Osteoblast (primary cell): Measurements from ENCODE around the gene VPS51. TPM values are rescaled to one million over a fixed set of nuclear protein-coding genes. Genes with fewer than 3 reads are reported as not detected.

ENCODE experiments used
- DNase-seq: peaks from one replicate; pipeline ENCODE4 v3.0.0; 2011; ENCODE audit warnings: low spot score, mixed read lengths; ENCODE audit not compliant: insufficient read length; ENCODE audit errors: missing footprints
- H2AFZ ChIP-seq: 2 replicates; pipeline ENCODE4 v1.6.0; 2011; ENCODE audit warnings: mild to moderate bottlenecking, low read length
- H3K27ac ChIP-seq: 2 replicates; pipeline ENCODE4 v1.5.1; 2011; ENCODE audit warnings: mild to moderate bottlenecking, low read depth, low read length, moderate library complexity
- H3K27me3 ChIP-seq: 2 replicates; pipeline ENCODE4 v1.6.0; 2012; ENCODE audit warnings: mild to moderate bottlenecking, control low read depth, inconsistent platforms, low read length, moderate library complexity; ENCODE audit not compliant: insufficient read depth
- H3K36me3 ChIP-seq: 2 replicates; pipeline ENCODE4 v1.5.1; 2011; ENCODE audit warnings: mild to moderate bottlenecking, low read length, control low read depth, moderate library complexity; ENCODE audit not compliant: insufficient read depth
- H3K4me1 ChIP-seq: 2 replicates; pipeline ENCODE4 v1.5.1; 2011; ENCODE audit warnings: mild to moderate bottlenecking, low read length, control low read depth, moderate library complexity; ENCODE audit not compliant: insufficient read depth
- H3K4me2 ChIP-seq: 2 replicates; pipeline ENCODE4 v1.6.0; 2011; ENCODE audit warnings: mild to moderate bottlenecking, low read length; ENCODE audit not compliant: insufficient read depth
- H3K4me3 ChIP-seq: fragments of 200-600 bp; sonication (generic); 3 replicates; pipeline ENCODE4 v1.5.1; 2012; ENCODE audit warnings: mild to moderate bottlenecking, low read length, inconsistent platforms; ENCODE audit not compliant: insufficient read depth
- H3K79me2 ChIP-seq: 2 replicates; pipeline ENCODE4 v1.6.0; 2012; ENCODE audit warnings: mild to moderate bottlenecking, low read length, control low read depth, inconsistent platforms; ENCODE audit not compliant: insufficient read depth
- H3K9me3 ChIP-seq: 2 replicates; pipeline ENCODE4 v1.5.1; 2011; ENCODE audit warnings: low read depth, low read length, control low read depth
- H4K20me1 ChIP-seq: 2 replicates; pipeline ENCODE4 v1.6.0; 2012; ENCODE audit warnings: mild to moderate bottlenecking, low read length, control low read depth; ENCODE audit not compliant: insufficient read depth
- total RNA-seq: library from RNA; depleted of rRNA; stranded (reverse); fragments of >200 nt; gene quantifications from 2 replicates; pipeline ENCODE4 v1.2.3, GENCODE V29; 2012
- TF ChIP-seq, protein P1 (sequence below): IDR thresholded peaks from 2 replicates; pipeline ENCODE4 v1.5.1; 2011; ENCODE audit warnings: mild to moderate bottlenecking, low read depth, low read length, moderate library complexity; ENCODE audit errors: extremely low read depth

The VPS51 gene
- total RNA-seq, 1 donor, result 153 TPM

DNA sequence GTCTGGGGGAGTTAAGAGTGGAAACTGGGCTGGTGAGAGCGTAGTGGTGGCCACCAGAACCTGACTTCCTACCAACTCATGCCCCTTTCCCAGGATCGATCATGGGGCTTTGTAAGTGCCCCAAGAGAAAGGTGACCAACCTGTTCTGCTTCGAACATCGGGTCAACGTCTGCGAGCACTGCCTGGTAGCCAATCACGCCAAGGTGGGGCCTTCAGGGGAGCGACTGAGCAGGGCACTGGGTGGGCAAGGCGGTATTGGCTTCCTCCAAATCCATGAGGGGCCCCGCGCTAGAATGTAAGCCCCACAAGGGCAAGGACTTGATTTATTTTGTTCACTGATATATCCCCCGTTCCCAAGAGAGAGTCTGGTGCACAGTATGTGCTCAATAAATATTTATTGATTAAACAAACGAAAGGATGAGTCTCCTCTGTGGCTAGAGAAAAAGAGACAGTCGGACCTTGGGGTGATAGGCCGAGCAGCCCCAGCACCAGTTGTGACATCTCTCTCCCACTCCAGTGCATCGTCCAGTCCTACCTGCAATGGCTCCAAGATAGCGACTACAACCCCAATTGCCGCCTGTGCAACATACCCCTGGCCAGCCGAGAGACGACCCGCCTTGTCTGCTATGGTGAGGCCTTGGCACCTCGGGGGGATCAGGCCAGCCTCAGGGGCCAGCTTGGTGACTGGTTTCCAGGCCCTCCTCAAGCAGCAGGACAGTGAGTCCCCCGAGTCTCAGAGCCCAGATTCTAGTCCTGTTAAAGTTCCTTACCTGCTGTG is 11.2 kb upstream of the VPS51 start:
- Histone ChIP-seq H2AFZ (peak overlapping the region; percentile 92), H3K4me3 (peak overlapping the region; percentile 97), H3K4me2 (peak overlapping the region; percentile 99), H4K20me1 (no peaks in the 10 kb centered on the region), H3K27ac (peak overlapping the region; percentile 91), H3K9me3 (no peaks in the 10 kb centered on the region), H3K4me1 (peaks cover 22% of the 10 kb centered on the region), H3K79me2 (peaks cover 53% of the 10 kb centered on the region), H3K27me3 (no peaks in the 10 kb centered on the region), H3K36me3 (peaks cover 46% of the 10 kb centered on the region)
- peak; percentile 69 for DNase-seq
- TF ChIP-seq, protein P1, sequence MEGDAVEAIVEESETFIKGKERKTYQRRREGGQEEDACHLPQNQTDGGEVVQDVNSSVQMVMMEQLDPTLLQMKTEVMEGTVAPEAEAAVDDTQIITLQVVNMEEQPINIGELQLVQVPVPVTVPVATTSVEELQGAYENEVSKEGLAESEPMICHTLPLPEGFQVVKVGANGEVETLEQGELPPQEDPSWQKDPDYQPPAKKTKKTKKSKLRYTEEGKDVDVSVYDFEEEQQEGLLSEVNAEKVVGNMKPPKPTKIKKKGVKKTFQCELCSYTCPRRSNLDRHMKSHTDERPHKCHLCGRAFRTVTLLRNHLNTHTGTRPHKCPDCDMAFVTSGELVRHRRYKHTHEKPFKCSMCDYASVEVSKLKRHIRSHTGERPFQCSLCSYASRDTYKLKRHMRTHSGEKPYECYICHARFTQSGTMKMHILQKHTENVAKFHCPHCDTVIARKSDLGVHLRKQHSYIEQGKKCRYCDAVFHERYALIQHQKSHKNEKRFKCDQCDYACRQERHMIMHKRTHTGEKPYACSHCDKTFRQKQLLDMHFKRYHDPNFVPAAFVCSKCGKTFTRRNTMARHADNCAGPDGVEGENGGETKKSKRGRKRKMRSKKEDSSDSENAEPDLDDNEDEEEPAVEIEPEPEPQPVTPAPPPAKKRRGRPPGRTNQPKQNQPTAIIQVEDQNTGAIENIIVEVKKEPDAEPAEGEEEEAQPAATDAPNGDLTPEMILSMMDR, result no peak

DNA sequence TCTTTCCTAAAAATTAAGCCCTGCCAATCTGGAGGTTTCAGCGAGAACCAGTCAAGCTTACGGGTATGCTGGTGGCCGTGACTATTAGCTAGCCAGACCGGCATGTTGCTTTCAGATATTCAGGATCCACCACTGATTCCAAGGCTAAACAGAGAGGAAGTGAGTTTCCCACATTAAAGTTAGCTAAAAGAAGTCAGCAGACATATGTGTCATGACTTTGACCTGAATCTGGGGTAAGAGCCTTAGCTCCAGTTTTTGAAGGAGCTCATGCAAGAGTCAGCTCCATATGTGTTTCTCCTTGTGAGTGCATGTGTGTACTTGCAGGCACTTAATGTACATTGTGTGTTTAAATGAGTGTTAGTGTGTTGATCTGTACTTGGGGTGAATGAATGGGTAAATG is 10.6 kb upstream of the VPS51 start:
- no peak for DNase-seq
- Histone ChIP-seq H3K4me2 (peak overlapping the region; percentile 99), H3K27me3 (no peaks in the 10 kb centered on the region), H3K36me3 (peaks cover 45% of the 10 kb centered on the region), H2AFZ (no peak overlapping the region), H3K27ac (peak overlapping the region; percentile 91), H3K9me3 (no peaks in the 10 kb centered on the region), H3K79me2 (peaks cover 49% of the 10 kb centered on the region), H4K20me1 (no peaks in the 10 kb centered on the region), H3K4me3 (peak overlapping the region; percentile 97), H3K4me1 (peaks cover 22% of the 10 kb centered on the region)
- TF ChIP-seq, protein P1, result no peak

DNA sequence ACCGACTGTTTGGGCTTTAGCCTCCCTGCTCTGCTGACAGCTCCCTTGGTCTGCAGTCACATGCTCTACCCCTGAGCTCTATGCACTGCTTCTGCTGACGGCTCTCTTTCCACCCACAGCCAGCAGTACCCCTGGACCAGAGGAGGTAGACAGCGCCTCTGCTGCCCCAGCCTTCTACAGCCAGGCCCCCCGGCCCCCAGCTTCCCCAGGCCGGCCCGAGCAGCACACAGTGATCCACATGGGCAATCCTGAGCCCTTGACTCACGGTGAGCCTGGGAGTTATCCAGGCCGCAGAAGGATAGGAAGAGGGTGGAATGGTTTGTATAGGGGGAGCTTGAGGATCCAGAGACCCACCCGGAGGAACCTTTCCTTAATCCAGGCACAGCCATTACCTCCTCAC is 9.2 kb upstream of the VPS51 start:
- DNase-seq, result no peak
- H2AFZ ChIP-seq, result no peak overlapping the region
- peaks cover 40% of the 10 kb centered on the region for H3K79me2 ChIP-seq
- H3K36me3 ChIP-seq, result peaks cover 43% of the 10 kb centered on the region
- H3K4me2 ChIP-seq, result no peak overlapping the region
- H4K20me1 ChIP-seq, result no peaks in the 10 kb centered on the region
- peaks cover 22% of the 10 kb centered on the region for H3K4me1 ChIP-seq
- no peak overlapping the region for H3K4me3 ChIP-seq
- no peaks in the 10 kb centered on the region for H3K9me3 ChIP-seq
- TF ChIP-seq, protein P1, result no peak
- no peak overlapping the region for H3K27ac ChIP-seq
- H3K27me3 ChIP-seq, result no peaks in the 10 kb centered on the region

DNA sequence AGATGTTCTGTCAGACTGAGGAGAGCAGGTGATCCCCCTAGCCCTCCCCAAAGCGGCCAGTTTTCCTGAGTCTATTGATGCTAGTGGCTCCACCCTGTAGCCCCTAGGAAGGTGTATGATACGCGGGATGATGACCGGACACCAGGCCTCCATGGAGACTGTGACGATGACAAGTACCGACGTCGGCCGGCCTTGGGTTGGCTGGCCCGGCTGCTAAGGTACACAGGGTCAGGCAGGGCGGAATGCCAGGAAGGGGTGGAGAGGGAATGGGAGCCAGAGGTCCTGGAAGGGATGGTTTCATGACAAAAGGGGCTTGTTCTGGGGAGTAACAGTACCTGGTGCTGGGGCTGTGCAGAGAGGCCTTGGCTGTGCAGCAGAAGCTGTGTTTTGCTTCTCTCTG is 8.8 kb upstream of the VPS51 start:
- DNase-seq, result peak; percentile 29
- Histone ChIP-seq H3K36me3 (peaks cover 43% of the 10 kb centered on the region), H2AFZ (no peak overlapping the region), H3K27ac (no peak overlapping the region), H3K4me1 (peaks cover 22% of the 10 kb centered on the region), H3K9me3 (no peaks in the 10 kb centered on the region), H3K79me2 (peaks cover 36% of the 10 kb centered on the region), H4K20me1 (no peaks in the 10 kb centered on the region), H3K4me3 (no peak overlapping the region), H3K4me2 (no peak overlapping the region), H3K27me3 (no peaks in the 10 kb centered on the region)
- TF ChIP-seq, protein P1, result no peak
